ENCODE measurements around the gene MYO5A. TPM values are rescaled to one million over a fixed set of nuclear protein-coding genes. Genes with fewer than 3 reads are reported as not detected.

The MYO5A gene
- total RNA-seq, 1 donor from 2014 or later: 55.0 TPM

DNA sequence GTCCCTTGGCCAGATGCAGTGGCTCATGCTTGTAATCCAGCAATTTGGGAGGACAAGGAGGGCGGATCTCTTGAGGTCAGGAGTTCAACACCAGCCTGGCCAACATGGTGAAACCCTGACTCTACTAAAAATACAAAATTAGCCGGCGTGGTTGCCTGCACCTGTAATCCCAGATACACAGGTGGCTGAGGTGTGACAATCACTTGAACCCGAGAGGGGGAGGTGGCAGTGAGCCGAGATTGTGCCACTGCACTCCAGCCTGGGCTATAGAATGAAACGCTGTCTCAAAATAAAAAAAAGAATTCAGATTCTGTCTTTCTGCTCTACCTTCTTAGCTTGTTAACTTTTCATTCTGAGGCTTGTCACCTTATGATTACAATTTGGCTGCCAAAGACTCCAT lies 22.1 kb downstream of the MYO5A start:
- DNase-seq (ENCODE audit: low spot score in 2 of 2): no peak
- no peaks in the 10 kb centered on the region for H3K9me3 ChIP-seq
- H3K36me3 ChIP-seq: no peaks in the 10 kb centered on the region
- no peaks in the 10 kb centered on the region for H3K27me3 ChIP-seq
- intact Hi-C loops (cut with DNase I): no loop called here
- no peak overlapping the region for H3K27ac ChIP-seq
- no peaks in the 10 kb centered on the region for H3K4me1 ChIP-seq
- TF ChIP-seq, protein P1, sequence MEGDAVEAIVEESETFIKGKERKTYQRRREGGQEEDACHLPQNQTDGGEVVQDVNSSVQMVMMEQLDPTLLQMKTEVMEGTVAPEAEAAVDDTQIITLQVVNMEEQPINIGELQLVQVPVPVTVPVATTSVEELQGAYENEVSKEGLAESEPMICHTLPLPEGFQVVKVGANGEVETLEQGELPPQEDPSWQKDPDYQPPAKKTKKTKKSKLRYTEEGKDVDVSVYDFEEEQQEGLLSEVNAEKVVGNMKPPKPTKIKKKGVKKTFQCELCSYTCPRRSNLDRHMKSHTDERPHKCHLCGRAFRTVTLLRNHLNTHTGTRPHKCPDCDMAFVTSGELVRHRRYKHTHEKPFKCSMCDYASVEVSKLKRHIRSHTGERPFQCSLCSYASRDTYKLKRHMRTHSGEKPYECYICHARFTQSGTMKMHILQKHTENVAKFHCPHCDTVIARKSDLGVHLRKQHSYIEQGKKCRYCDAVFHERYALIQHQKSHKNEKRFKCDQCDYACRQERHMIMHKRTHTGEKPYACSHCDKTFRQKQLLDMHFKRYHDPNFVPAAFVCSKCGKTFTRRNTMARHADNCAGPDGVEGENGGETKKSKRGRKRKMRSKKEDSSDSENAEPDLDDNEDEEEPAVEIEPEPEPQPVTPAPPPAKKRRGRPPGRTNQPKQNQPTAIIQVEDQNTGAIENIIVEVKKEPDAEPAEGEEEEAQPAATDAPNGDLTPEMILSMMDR (IDR thresholded peaks at IDR 0.05): no peak
- H3K4me3 ChIP-seq: no peak overlapping the region

DNA sequence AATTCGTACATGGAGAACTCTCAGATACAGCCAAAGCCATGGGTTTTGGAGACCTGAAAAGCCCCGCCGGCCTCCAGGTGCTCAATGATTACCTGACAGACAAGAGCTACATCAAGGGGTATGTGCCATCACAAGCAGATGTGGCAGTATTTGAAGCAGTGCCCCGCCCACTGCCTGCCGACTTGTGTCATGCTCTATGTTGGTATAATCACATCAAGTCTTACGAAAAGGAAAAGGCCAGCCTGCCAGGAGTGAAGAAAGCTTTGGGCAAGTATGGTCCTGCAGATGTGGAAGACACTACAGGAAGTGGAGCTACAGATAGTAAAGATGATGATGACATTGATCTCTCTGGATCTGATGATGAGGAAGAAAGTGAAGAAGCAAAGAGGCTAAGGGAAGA lies 23.5 kb downstream of the MYO5A start:
- no peaks in the 10 kb centered on the region for H3K4me1 ChIP-seq
- no peak overlapping the region for H3K27ac ChIP-seq
- intact Hi-C loops (cut with DNase I): no loop called here
- H3K4me3 ChIP-seq: no peak overlapping the region
- TF ChIP-seq, protein P1 (IDR thresholded peaks at IDR 0.05): no peak
- no peak for DNase-seq (ENCODE audit: low spot score in 2 of 2)
- no peaks in the 10 kb centered on the region for H3K36me3 ChIP-seq
- H3K27me3 ChIP-seq: no peaks in the 10 kb centered on the region
- H3K9me3 ChIP-seq: no peaks in the 10 kb centered on the region

DNA sequence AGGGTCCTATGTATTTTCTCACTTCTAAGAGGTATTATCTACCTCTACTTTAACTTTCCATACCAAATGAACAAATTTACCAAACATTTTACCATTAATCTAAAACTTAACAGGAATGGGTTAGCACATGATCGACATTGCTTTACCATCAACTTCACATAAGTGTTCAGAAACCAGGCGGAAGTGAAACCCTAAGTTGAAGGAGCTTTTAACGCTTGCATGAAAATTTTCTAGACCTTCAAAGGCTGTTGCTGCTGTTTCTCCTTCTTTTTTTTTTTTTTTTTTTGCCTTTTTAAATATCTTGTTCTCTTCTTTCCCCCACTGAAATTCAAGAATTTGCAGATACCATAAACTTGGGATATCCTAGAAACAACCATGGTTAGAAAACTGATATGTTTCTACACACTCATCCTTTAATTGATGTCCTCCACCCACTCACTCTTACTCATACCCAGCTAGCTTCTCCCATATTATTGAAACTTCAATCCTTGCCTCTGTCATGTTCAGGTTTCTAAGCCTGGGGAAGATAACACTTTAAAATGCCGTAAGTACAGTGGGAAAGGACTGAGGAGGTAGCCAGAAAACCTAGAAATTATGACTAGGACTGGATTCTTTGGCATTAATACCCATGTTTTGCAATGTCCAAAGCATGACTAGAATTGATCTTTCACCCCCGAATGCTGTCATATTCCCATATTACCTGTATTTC lies 24.7 kb downstream of the MYO5A start:
- no peaks in the 10 kb centered on the region for H3K27me3 ChIP-seq
- DNase-seq (ENCODE audit: low spot score in 2 of 2): no peak
- H3K36me3 ChIP-seq: no peaks in the 10 kb centered on the region
- TF ChIP-seq, protein P1 (IDR thresholded peaks at IDR 0.05): no peak
- intact Hi-C loops (cut with DNase I): no loop called here
- no peak overlapping the region for H3K4me3 ChIP-seq
- H3K4me1 ChIP-seq: no peaks in the 10 kb centered on the region
- no peaks in the 10 kb centered on the region for H3K9me3 ChIP-seq
- no peak overlapping the region for H3K27ac ChIP-seq

DNA sequence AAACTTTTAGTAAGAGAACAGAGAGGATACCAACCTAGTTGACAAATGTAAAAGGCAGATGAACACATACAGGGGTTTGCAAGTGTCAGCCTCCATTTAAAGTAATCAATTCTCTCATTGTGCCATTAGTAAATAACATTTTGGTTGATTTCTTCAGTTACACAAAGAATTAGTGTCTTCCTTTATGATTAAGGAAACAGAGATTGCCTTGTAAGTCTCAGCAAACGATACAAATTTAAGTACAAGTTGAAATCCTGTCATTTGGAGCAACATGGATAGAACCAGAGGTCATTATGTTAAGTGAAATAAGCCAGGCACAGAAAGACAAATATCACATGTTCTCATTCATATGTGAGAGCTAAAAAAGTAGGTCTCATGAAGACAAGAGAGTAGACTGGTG lies 26.1 kb downstream of the MYO5A start:
- H3K27me3 ChIP-seq: no peaks in the 10 kb centered on the region
- intact Hi-C loops (cut with DNase I): no loop called here
- TF ChIP-seq, protein P1 (IDR thresholded peaks at IDR 0.05): no peak
- H3K36me3 ChIP-seq: no peaks in the 10 kb centered on the region
- H3K4me3 ChIP-seq: no peak overlapping the region
- DNase-seq (ENCODE audit: low spot score in 2 of 2): no peak
- H3K4me1 ChIP-seq: no peaks in the 10 kb centered on the region
- H3K27ac ChIP-seq: no peak overlapping the region
- H3K9me3 ChIP-seq: no peaks in the 10 kb centered on the region

DNA sequence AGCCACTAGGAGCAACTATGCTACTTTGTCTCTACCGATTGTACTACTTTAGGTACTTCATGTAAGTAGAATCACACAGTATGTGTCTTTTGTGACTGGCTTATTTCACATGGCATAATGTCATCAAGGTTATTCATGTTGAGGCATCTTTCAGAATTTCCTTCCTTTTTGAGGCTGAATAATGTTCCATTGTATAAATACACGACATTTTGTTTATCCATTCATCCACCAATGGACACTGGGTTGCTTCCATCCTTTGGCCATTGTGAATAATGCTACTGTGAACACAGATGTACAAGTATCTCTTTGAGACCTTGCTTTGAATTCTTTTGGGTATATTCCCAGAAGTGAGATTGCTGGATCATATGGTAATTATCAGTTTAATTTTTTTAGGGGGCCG lies 29.2 kb downstream of the MYO5A start:
- H3K9me3 ChIP-seq: no peaks in the 10 kb centered on the region
- no peaks in the 10 kb centered on the region for H3K27me3 ChIP-seq
- TF ChIP-seq, protein P1 (IDR thresholded peaks at IDR 0.05): no peak
- no peak overlapping the region for H3K4me3 ChIP-seq
- no peak overlapping the region for H3K27ac ChIP-seq
- DNase-seq (ENCODE audit: low spot score in 2 of 2): no peak
- no peaks in the 10 kb centered on the region for H3K36me3 ChIP-seq
- H3K4me1 ChIP-seq: no peaks in the 10 kb centered on the region
- intact Hi-C loops (cut with DNase I): no loop called here

DNA sequence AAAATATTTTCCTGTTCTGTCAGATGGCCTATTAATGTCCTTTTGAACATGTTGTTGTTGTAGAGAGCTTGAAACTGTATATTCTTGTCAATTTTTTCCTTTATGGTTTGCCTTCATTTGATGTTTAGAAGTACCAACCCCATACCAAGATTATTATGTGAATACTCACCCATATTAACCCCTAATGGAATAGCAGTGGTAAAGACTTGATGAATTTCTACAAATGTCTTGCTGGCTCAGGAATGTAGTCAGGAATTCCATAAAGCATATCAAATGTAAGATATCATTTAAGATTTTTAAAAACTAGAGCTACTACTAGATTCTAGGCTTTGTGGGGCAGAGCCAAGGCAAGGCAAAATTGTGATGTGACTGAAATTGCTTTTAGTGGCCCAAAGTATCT lies 30.0 kb downstream of the MYO5A start:
- TF ChIP-seq, protein P1 (IDR thresholded peaks at IDR 0.05): no peak
- H3K27ac ChIP-seq: no peak overlapping the region
- no peaks in the 10 kb centered on the region for H3K4me1 ChIP-seq
- H3K36me3 ChIP-seq: no peaks in the 10 kb centered on the region
- no peaks in the 10 kb centered on the region for H3K27me3 ChIP-seq
- no peaks in the 10 kb centered on the region for H3K9me3 ChIP-seq
- H3K4me3 ChIP-seq: no peak overlapping the region
- intact Hi-C loops (cut with DNase I): no loop called here
- no peak for DNase-seq (ENCODE audit: low spot score in 2 of 2)

Data from ascending aorta (tissue), 2 donors.